HepG2 (cell line): ENCODE measurements around the gene ZNF674.

ENCODE experiments used
- CBX2 ChIP-seq, 2 experiments: fragments of 200-600 bp in 1 of 2; sonication (generic); formaldehyde crosslinking in 1 of 2; IDR thresholded peaks; 2 replicates each; pipeline versions ENCODE4 v1.7.0 to v1.8.1; 2018 to 2022; ENCODE audit warnings: low read depth in 2 of 2, low read length in 1 of 2, mild to moderate bottlenecking in 1 of 2, missing genetic modification reagents in 1 of 2
- EP300 ChIP-seq, 3 experiments: sonication (generic) in 1 of 3; formaldehyde crosslinking in 1 of 3; IDR thresholded peaks; 2 replicates each; pipeline versions ENCODE4 v1.5.1 to v1.6.1; 2011 to 2020; ENCODE audit warnings: low read depth in 2 of 3, low read length in 2 of 3, borderline replicate concordance in 1 of 3, improper control_type of control experiment in 1 of 3, mild to moderate bottlenecking in 1 of 3, missing genetic modification reagents in 1 of 3, moderate library complexity in 1 of 3
- HDAC1 ChIP-seq: sonication (generic); formaldehyde crosslinking; IDR thresholded peaks from 2 replicates; pipeline ENCODE4 v1.5.1; 2020; ENCODE audit warnings: mild to moderate bottlenecking, missing genetic modification reagents
- HNRNPL ChIP-seq: fragments of 200-400 bp; formaldehyde crosslinking; IDR thresholded peaks from 2 replicates; pipeline ENCODE4 v1.6.1; 2017; ENCODE audit warnings: mild to moderate bottlenecking, low read depth, low read length
- KDM5B ChIP-seq: sonication (generic); formaldehyde crosslinking; IDR thresholded peaks from 2 replicates; pipeline ENCODE4 v1.4.0; 2020; ENCODE audit warnings: missing genetic modification reagents, mild to moderate bottlenecking, borderline replicate concordance
- KLF6 ChIP-seq: IDR thresholded peaks from 2 replicates; pipeline ENCODE4 v1.8.0; 2016; ENCODE audit warnings: missing biosample characterization, missing genetic modification reagents
- NFE2 ChIP-seq: sonication (generic); formaldehyde crosslinking; IDR thresholded peaks from 2 replicates; pipeline ENCODE4 v1.4.0; 2020; ENCODE audit warnings: missing genetic modification reagents
- RAD21 ChIP-seq: fragments of 450-650 bp; formaldehyde crosslinking; IDR thresholded peaks from 2 replicates; pipeline ENCODE4 v1.5.0; 2020; ENCODE audit warnings: mild to moderate bottlenecking
- TCF12 ChIP-seq, 2 experiments: fragments of 450-650 bp in 1 of 2; sonication (generic) in 1 of 2; formaldehyde crosslinking in 1 of 2; IDR thresholded peaks; 2 replicates each; pipeline versions ENCODE4 v1.6.1 to v1.8.0; 2017 to 2022; ENCODE audit warnings: antibody characterized with exemption in 1 of 2, mild to moderate bottlenecking in 1 of 2, missing genetic modification reagents in 1 of 2, moderate library complexity in 1 of 2
- ZFP41 ChIP-seq: sonication (generic); formaldehyde crosslinking; IDR thresholded peaks from 2 replicates; pipeline ENCODE4 v1.4.0; 2020; ENCODE audit warnings: mild to moderate bottlenecking, missing genetic modification reagents, borderline replicate concordance
- ZNF274 ChIP-seq: sonication (generic); formaldehyde crosslinking; IDR thresholded peaks from 2 replicates; pipeline ENCODE4 v1.5.1; 2020; ENCODE audit warnings: mild to moderate bottlenecking, missing genetic modification reagents
- ZNF589 ChIP-seq: sonication (generic); formaldehyde crosslinking; conservative IDR thresholded peaks from 2 replicates; pipeline ENCODE4 v1.8.0; 2022; ENCODE audit warnings: mild to moderate bottlenecking, moderate library complexity, missing genetic modification reagents
- ZNF766 ChIP-seq: sonication (generic); formaldehyde crosslinking; IDR thresholded peaks from 2 replicates; pipeline ENCODE4 v1.5.0; 2020; ENCODE audit warnings: missing genetic modification reagents, borderline replicate concordance

DNA sequence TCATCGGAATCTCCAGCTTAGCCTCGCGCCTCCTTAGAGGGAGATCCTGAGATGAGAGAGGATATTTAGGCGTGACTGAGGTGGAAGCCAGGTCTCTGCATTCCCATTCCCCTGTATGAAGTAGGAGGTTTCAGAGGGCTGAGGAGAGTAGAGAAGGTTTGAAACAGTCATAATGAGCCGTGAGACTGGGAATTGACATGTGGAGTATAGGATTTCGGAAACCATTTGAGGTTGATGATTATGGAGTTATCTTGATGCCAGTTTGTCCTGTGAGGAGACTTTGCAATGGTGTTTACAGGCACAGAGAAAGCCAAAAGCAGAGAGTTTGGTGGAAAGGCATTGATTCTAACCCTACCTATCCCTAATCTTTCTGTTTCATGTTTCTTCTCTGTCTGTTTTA is 30.4 kb upstream of the ZNF674 start:
- TF ChIP-seq KLF6 (CRISPR knock-in tag), result no peak
- no peak for TF ChIP-seq ZFP41
- TF ChIP-seq NFE2 (CRISPR knock-in tag), result no peak
- no peak for TF ChIP-seq RAD21
- TF ChIP-seq TCF12 (IDR thresholded peaks at IDR 0.05), result no peak
- no peak for TF ChIP-seq TCF12 (CRISPR knock-in tag; IDR thresholded peaks at IDR 0.05)
- TF ChIP-seq ZNF589, result no peak
- TF ChIP-seq CBX2 (IDR thresholded peaks at IDR 0.05; ENCODE audit: low read depth, low read length), result no peak
- TF ChIP-seq CBX2 (CRISPR knock-in tag; IDR thresholded peaks at IDR 0.05; ENCODE audit: low read depth), result no peak
- no peak for TF ChIP-seq EP300 (IDR thresholded peaks at IDR 0.05; ENCODE audit: low read depth in 2 of 2, low read length in 2 of 2)
- TF ChIP-seq EP300 (CRISPR knock-in tag; IDR thresholded peaks at IDR 0.05; ENCODE audit: borderline replicate concordance), result no peak
- no peak for TF ChIP-seq HNRNPL
- TF ChIP-seq ZNF766, result no peak
- TF ChIP-seq KDM5B (CRISPR knock-in tag), result no peak
- TF ChIP-seq HDAC1 (CRISPR knock-in tag), result no peak
- no peak for TF ChIP-seq ZNF274 (CRISPR knock-in tag)
